WTC11 (cell line): ENCODE results near the gene KANK3. TPM values are rescaled to one million over a fixed set of nuclear protein-coding genes. Genes with fewer than 3 reads are reported as not detected.

Experiments
- ATAC-seq: fragments of 200-7000 bp; cut with Tn5 transposase; 2 replicates; pipeline ENCODE4 v1.10.0; 2021; ENCODE audit warnings: mild to moderate bottlenecking, moderate library complexity
- CTCF ChIA-PET: fragments of 300-600 bp; sonication (Branson Sonifier 250); formaldehyde crosslinking; loops from one replicate; lab custom pipeline; 2021; ENCODE audit warnings: antibody characterized with exemption; lab: Charles Lee
- POLR2A ChIA-PET: fragments of 350-600 bp; sonication (Branson Sonifier 250); formaldehyde crosslinking; loops from one replicate; lab custom pipeline; 2021; ENCODE audit warnings: antibody characterized with exemption; lab: Charles Lee
- DNase-seq: peaks from one replicate; pipeline ENCODE4 v3.0.0; 2021; ENCODE audit warnings: low spot score
- H3K27ac Mint-ChIP-seq: 2 replicates; pipeline ENCODE4 v1.8.0; 2021; ENCODE audit warnings: mixed read lengths
- H3K27me3 Mint-ChIP-seq: 2 replicates; pipeline ENCODE4 v1.8.0; 2021; ENCODE audit warnings: low read depth, mild to moderate bottlenecking, moderate library complexity, mixed read lengths
- H3K36me3 Mint-ChIP-seq: 2 replicates; pipeline ENCODE4 v1.8.0; 2021; ENCODE audit warnings: mixed read lengths
- H3K4me1 Mint-ChIP-seq: 2 replicates; pipeline ENCODE4 v1.8.0; 2022; ENCODE audit warnings: mixed read lengths
- H3K4me3 Mint-ChIP-seq: 2 replicates; pipeline ENCODE4 v1.8.0; 2021; ENCODE audit warnings: mild to moderate bottlenecking, moderate library complexity, mixed read lengths
- H3K9me3 Mint-ChIP-seq: 2 replicates; pipeline ENCODE4 v1.8.0; 2021; ENCODE audit warnings: mixed read lengths
- CREB1 ChIP-seq: sonication (generic); formaldehyde crosslinking; IDR thresholded peaks from 2 replicates; pipeline ENCODE4 v1.8.0; 2023; ENCODE audit warnings: mild to moderate bottlenecking, missing genetic modification reagents
- FOXP1 ChIP-seq: sonication (generic); formaldehyde crosslinking; IDR thresholded peaks from 2 replicates; pipeline ENCODE4 v1.8.0; 2022; ENCODE audit warnings: missing genetic modification reagents, mild to moderate bottlenecking, moderate library complexity, borderline replicate concordance
- HMGA2 ChIP-seq: fragments of 250-450 bp; sonication (Bioruptor Pico); IDR thresholded peaks from 2 replicates; pipeline ENCODE4 v1.4.0; 2021; ENCODE audit warnings: mild to moderate bottlenecking, moderate library complexity
- IRF2 ChIP-seq: sonication (generic); formaldehyde crosslinking; IDR thresholded peaks from 2 replicates; pipeline ENCODE4 v1.8.0; 2022; ENCODE audit warnings: low read depth, missing genetic modification reagents, borderline replicate concordance
- NFE2L1 ChIP-seq: sonication (generic); formaldehyde crosslinking; IDR thresholded peaks from 2 replicates; pipeline ENCODE4 v1.8.1; 2023; ENCODE audit warnings: missing genetic modification reagents
- NR1H2 ChIP-seq: sonication (generic); formaldehyde crosslinking; IDR thresholded peaks from 2 replicates; pipeline ENCODE4 v1.9.0; 2021; ENCODE audit warnings: mild to moderate bottlenecking, moderate library complexity, missing genetic modification reagents
- SMAD3 ChIP-seq: sonication (generic); formaldehyde crosslinking; IDR thresholded peaks from 2 replicates; pipeline ENCODE4 v1.8.0; 2022; ENCODE audit warnings: missing genetic modification reagents, mild to moderate bottlenecking, borderline replicate concordance
- SP1 ChIP-seq: sonication (generic); formaldehyde crosslinking; conservative IDR thresholded peaks from 2 replicates; pipeline ENCODE4 v1.8.1; 2022; ENCODE audit warnings: missing genetic modification reagents
- TP53 ChIP-seq: sonication (generic); formaldehyde crosslinking; IDR thresholded peaks from 2 replicates; pipeline ENCODE4 v1.8.1; 2023; ENCODE audit warnings: mild to moderate bottlenecking, missing genetic modification reagents
- ZMAT4 ChIP-seq: fragments of 250-450 bp; sonication (Bioruptor Pico); IDR thresholded peaks from 2 replicates; pipeline ENCODE4 v1.9.0; 2021; ENCODE audit warnings: mild to moderate bottlenecking
- ZNF232 ChIP-seq: sonication (generic); formaldehyde crosslinking; IDR thresholded peaks from 2 replicates; pipeline ENCODE4 v1.8.0; 2022; ENCODE audit warnings: mild to moderate bottlenecking, missing genetic modification reagents
- ZNF263 ChIP-seq: sonication (generic); formaldehyde crosslinking; IDR thresholded peaks from 2 replicates; pipeline ENCODE4 v1.8.1; 2022; ENCODE audit warnings: low read depth, mild to moderate bottlenecking, moderate library complexity, missing genetic modification reagents
- ZSCAN18 ChIP-seq: fragments of 250-450 bp; sonication (Bioruptor Pico); IDR thresholded peaks from 2 replicates; pipeline ENCODE4 v2.1.2; 2022; ENCODE audit warnings: mild to moderate bottlenecking, moderate library complexity
- total RNA-seq: library from RNA; stranded (reverse); gene quantifications from 3 replicates; pipeline ENCODE4 v1.2.3, GENCODE V29; 2021
- TF ChIP-seq, protein P1 (sequence below): sonication (generic); formaldehyde crosslinking; IDR thresholded peaks from 2 replicates; pipeline ENCODE4 v1.8.0; 2023; ENCODE audit warnings: mild to moderate bottlenecking, missing genetic modification reagents
- TF ChIP-seq, protein P2 (sequence below): sonication (generic); formaldehyde crosslinking; IDR thresholded peaks from 2 replicates; pipeline ENCODE4 v1.8.0; 2023; ENCODE audit warnings: missing genetic modification reagents
- TF ChIP-seq, protein P3 (sequence below): sonication (generic); formaldehyde crosslinking; IDR thresholded peaks from 2 replicates; pipeline ENCODE4 v1.8.0; 2022; ENCODE audit warnings: mild to moderate bottlenecking, missing genetic modification reagents
- TF ChIP-seq, protein P4 (sequence below): fragments of 200-600 bp; IDR thresholded peaks from 2 replicates; pipeline ENCODE4 v1.8.0; 2022; ENCODE audit warnings: antibody characterized with exemption
- TF ChIP-seq, protein P5 (sequence below): sonication (generic); formaldehyde crosslinking; IDR thresholded peaks from 2 replicates; pipeline ENCODE4 v1.8.1; 2023; ENCODE audit warnings: mild to moderate bottlenecking, moderate library complexity, missing genetic modification reagents

Gene KANK3
- total RNA-seq, 1 experiment from 2014 or later: 8.0 TPM

- TF ChIP-seq, protein P1, sequence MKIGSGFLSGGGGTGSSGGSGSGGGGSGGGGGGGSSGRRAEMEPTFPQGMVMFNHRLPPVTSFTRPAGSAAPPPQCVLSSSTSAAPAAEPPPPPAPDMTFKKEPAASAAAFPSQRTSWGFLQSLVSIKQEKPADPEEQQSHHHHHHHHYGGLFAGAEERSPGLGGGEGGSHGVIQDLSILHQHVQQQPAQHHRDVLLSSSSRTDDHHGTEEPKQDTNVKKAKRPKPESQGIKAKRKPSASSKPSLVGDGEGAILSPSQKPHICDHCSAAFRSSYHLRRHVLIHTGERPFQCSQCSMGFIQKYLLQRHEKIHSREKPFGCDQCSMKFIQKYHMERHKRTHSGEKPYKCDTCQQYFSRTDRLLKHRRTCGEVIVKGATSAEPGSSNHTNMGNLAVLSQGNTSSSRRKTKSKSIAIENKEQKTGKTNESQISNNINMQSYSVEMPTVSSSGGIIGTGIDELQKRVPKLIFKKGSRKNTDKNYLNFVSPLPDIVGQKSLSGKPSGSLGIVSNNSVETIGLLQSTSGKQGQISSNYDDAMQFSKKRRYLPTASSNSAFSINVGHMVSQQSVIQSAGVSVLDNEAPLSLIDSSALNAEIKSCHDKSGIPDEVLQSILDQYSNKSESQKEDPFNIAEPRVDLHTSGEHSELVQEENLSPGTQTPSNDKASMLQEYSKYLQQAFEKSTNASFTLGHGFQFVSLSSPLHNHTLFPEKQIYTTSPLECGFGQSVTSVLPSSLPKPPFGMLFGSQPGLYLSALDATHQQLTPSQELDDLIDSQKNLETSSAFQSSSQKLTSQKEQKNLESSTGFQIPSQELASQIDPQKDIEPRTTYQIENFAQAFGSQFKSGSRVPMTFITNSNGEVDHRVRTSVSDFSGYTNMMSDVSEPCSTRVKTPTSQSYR (CRISPR knock-in tag): no peak
- TF ChIP-seq, protein P2, sequence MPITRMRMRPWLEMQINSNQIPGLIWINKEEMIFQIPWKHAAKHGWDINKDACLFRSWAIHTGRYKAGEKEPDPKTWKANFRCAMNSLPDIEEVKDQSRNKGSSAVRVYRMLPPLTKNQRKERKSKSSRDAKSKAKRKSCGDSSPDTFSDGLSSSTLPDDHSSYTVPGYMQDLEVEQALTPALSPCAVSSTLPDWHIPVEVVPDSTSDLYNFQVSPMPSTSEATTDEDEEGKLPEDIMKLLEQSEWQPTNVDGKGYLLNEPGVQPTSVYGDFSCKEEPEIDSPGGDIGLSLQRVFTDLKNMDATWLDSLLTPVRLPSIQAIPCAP: no peak
- TF ChIP-seq ZMAT4 (no peak), NFE2L1 (CRISPR knock-in tag) (no peak), ZSCAN18 (CRISPR knock-in tag) (no peak), TP53 (no peak), IRF2 (CRISPR knock-in tag) (no peak), NR1H2 (CRISPR knock-in tag) (no peak), HMGA2 (CRISPR knock-in tag) (no peak), CREB1 (no peak), SMAD3 (CRISPR knock-in tag) (no peak), ZNF263 (no peak), SP1 (CRISPR knock-in tag) (no peak), FOXP1 (no peak), ZNF232 (CRISPR knock-in tag) (no peak)
- TF ChIP-seq, protein P3, sequence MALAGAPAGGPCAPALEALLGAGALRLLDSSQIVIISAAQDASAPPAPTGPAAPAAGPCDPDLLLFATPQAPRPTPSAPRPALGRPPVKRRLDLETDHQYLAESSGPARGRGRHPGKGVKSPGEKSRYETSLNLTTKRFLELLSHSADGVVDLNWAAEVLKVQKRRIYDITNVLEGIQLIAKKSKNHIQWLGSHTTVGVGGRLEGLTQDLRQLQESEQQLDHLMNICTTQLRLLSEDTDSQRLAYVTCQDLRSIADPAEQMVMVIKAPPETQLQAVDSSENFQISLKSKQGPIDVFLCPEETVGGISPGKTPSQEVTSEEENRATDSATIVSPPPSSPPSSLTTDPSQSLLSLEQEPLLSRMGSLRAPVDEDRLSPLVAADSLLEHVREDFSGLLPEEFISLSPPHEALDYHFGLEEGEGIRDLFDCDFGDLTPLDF (CRISPR knock-in tag): no peak
- TF ChIP-seq, protein P4, sequence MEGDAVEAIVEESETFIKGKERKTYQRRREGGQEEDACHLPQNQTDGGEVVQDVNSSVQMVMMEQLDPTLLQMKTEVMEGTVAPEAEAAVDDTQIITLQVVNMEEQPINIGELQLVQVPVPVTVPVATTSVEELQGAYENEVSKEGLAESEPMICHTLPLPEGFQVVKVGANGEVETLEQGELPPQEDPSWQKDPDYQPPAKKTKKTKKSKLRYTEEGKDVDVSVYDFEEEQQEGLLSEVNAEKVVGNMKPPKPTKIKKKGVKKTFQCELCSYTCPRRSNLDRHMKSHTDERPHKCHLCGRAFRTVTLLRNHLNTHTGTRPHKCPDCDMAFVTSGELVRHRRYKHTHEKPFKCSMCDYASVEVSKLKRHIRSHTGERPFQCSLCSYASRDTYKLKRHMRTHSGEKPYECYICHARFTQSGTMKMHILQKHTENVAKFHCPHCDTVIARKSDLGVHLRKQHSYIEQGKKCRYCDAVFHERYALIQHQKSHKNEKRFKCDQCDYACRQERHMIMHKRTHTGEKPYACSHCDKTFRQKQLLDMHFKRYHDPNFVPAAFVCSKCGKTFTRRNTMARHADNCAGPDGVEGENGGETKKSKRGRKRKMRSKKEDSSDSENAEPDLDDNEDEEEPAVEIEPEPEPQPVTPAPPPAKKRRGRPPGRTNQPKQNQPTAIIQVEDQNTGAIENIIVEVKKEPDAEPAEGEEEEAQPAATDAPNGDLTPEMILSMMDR: no peak
- TF ChIP-seq, protein P5, sequence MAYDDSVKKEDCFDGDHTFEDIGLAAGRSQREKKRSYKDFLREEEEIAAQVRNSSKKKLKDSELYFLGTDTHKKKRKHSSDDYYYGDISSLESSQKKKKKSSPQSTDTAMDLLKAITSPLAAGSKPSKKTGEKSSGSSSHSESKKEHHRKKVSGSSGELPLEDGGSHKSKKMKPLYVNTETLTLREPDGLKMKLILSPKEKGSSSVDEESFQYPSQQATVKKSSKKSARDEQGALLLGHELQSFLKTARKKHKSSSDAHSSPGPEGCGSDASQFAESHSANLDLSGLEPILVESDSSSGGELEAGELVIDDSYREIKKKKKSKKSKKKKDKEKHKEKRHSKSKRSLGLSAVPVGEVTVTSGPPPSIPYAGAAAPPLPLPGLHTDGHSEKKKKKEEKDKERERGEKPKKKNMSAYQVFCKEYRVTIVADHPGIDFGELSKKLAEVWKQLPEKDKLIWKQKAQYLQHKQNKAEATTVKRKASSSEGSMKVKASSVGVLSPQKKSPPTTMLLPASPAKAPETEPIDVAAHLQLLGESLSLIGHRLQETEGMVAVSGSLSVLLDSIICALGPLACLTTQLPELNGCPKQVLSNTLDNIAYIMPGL (CRISPR knock-in tag): no peak
- TF ChIP-seq, all 79 proteins: peak for 0
- no peak for DNase-seq
- H3K27me3 Mint-ChIP-seq: peaks cover 65% of the 10 kb centered on the region
- no peak for ATAC-seq
- H3K9me3 Mint-ChIP-seq: no peaks in the 10 kb centered on the region
- POLR2A ChIA-PET: interaction anchor here (1.1 kb wide), 1 partner anchor 244 kb away, joined by 3 read pairs; no protein-coding TSS in a partner anchor
- H3K4me3 Mint-ChIP-seq: no peak overlapping the region
- CTCF ChIA-PET: interaction anchor here (1.1 to 5.7 kb wide), 6 partner anchors 11 to 77 kb away, joined by 3 to 40 read pairs (median 24); partner anchors contain the start of genes MARCHF2 and RAB11B
- H3K4me1 Mint-ChIP-seq: peaks cover 26% of the 10 kb centered on the region
- no peak overlapping the region for H3K27ac Mint-ChIP-seq
- no peaks in the 10 kb centered on the region for H3K36me3 Mint-ChIP-seq
Observed at GRCh38 chr19:8336660-8337059, 6.4 kb downstream of the KANK3 start.
